ENCODE data around the gene MRGPRE.

Gene MRGPRE

GRCh38 chr11:3226846-3227567, 5.2 kb downstream of the MRGPRE start:
- no peak for DNase-seq

- DNase-seq = no peak
Observed at GRCh38 chr11:3225826-3226750, 6.1 kb downstream of the MRGPRE start.

- no peak for DNase-seq
Observed at GRCh38 chr11:3225159-3225758, 7.0 kb downstream of the MRGPRE start.

GRCh38 chr11:3224401-3225057, 7.7 kb downstream of the MRGPRE start:
- no peak for DNase-seq

- no peak for DNase-seq
Observed at GRCh38 chr11:3223932-3224381, 8.3 kb downstream of the MRGPRE start.

- no peak for DNase-seq
Observed at GRCh38 chr11:3222941-3223915, 9.0 kb downstream of the MRGPRE start.

- no peak for DNase-seq
Observed at GRCh38 chr11:3222003-3222855, 10.0 kb downstream of the MRGPRE start.

- DNase-seq = no peak
Observed at GRCh38 chr11:3221408-3222002, 10.7 kb downstream of the MRGPRE start.

- DNase-seq = no peak
Observed at GRCh38 chr11:3220521-3221407, 11.5 kb downstream of the MRGPRE start.

GRCh38 chr11:3220101-3220500, 12.1 kb downstream of the MRGPRE start:
- DNase-seq = no peak

- no peak for DNase-seq
Observed at GRCh38 chr11:3219281-3219892, 12.8 kb downstream of the MRGPRE start.

GRCh38 chr11:3218483-3219280, 13.5 kb downstream of the MRGPRE start, which contains the start of gene MRGPRG:
Gene MRGPRG (minus strand): TSS chr11:3218813. CDS start chr11:3218813, 0 bp downstream.
- DNase-seq = no peak

- no peak for DNase-seq
Observed at GRCh38 chr11:3217818-3218482, 14.3 kb downstream of the MRGPRE start.

GRCh38 chr11:3216027-3216525, 16.1 kb downstream of the MRGPRE start:
- DNase-seq = no peak

- no peak for DNase-seq
Observed at GRCh38 chr11:3215346-3216026, 16.7 kb downstream of the MRGPRE start.

- DNase-seq = no peak
Observed at GRCh38 chr11:3214420-3214699, 17.9 kb downstream of the MRGPRE start.
